ENCODE data around the gene AP2A2. TPM values are rescaled to one million over a fixed set of nuclear protein-coding genes. Genes with fewer than 3 reads are reported as not detected.

AP2A2 gene
- total RNA-seq, 2 donors from 2014 or later = 99.0 to 109 TPM

- no peak for TF ChIP-seq CTCF (IDR thresholded peaks at IDR 0.05)
- H3K27ac ChIP-seq = no peak overlapping the region
- no peaks in the 10 kb centered on the region for H3K9me3 ChIP-seq
- peaks cover 14 to 23% of the 10 kb centered on the region in 2 donors for H3K4me1 ChIP-seq (ENCODE audit: control insufficient read depth in 1 of 2, low read depth in 2 of 2)
- ATAC-seq (ENCODE audit: insufficient number of reproducible peaks, low FRiP score, low read depth) (no peak), DNase-seq (ENCODE audit: low spot score) (no peak)
- H3K36me3 ChIP-seq = no peaks in the 10 kb centered on the region
- no peaks in the 10 kb centered on the region for H3K27me3 ChIP-seq (replicated peaks; ENCODE audit: insufficient read depth)
- H3K4me3 ChIP-seq = no peak overlapping the region
Observed at GRCh38 chr11:914204-914603, 11.5 kb upstream of the AP2A2 start.

GRCh38 chr11:914747-915501, 10.7 kb upstream of the AP2A2 start:
- Histone ChIP-seq H3K36me3 (no peaks in the 10 kb centered on the region), H3K27me3 (replicated peaks; ENCODE audit: insufficient read depth) (no peaks in the 10 kb centered on the region), H3K4me1 (ENCODE audit: control insufficient read depth in 1 of 2, low read depth in 2 of 2) (peaks cover 12 to 18% of the 10 kb centered on the region in 2 donors), H3K9me3 (no peaks in the 10 kb centered on the region), H3K4me3 (no peak overlapping the region), H3K27ac (peak overlapping the region in 1 of 2 donors; percentile 12)
- DNase-seq (ENCODE audit: low spot score) (peak; percentile 9), ATAC-seq (ENCODE audit: insufficient number of reproducible peaks, low FRiP score, low read depth) (no peak)
- TF ChIP-seq CTCF (IDR thresholded peaks at IDR 0.05) = no peak

- no peak overlapping the region for H3K4me3 ChIP-seq
- peaks cover 3 to 6% of the 10 kb centered on the region in 2 donors for H3K4me1 ChIP-seq (ENCODE audit: control insufficient read depth in 1 of 2, low read depth in 2 of 2)
- ATAC-seq (ENCODE audit: insufficient number of reproducible peaks, low FRiP score, low read depth) (no peak), DNase-seq (ENCODE audit: low spot score) (no peak)
- no peaks in the 10 kb centered on the region for H3K9me3 ChIP-seq
- H3K36me3 ChIP-seq = no peaks in the 10 kb centered on the region
- no peak overlapping the region for H3K27ac ChIP-seq
- TF ChIP-seq CTCF (IDR thresholded peaks at IDR 0.05) = no peak
- no peaks in the 10 kb centered on the region for H3K27me3 ChIP-seq (replicated peaks; ENCODE audit: insufficient read depth)
Observed at GRCh38 chr11:917426-917825, 8.2 kb upstream of the AP2A2 start.

GRCh38 chr11:921921-922678, 3.6 kb upstream of the AP2A2 start:
- H3K4me3 ChIP-seq = no peak overlapping the region
- H3K27me3 ChIP-seq (replicated peaks; ENCODE audit: insufficient read depth) = no peaks in the 10 kb centered on the region
- no peak for ATAC-seq (ENCODE audit: insufficient number of reproducible peaks, low FRiP score, low read depth)
- H3K27ac ChIP-seq = no peak overlapping the region
- H3K9me3 ChIP-seq = no peaks in the 10 kb centered on the region
- peaks cover 8 to 13% of the 10 kb centered on the region in 2 donors for H3K4me1 ChIP-seq (ENCODE audit: control insufficient read depth in 1 of 2, low read depth in 2 of 2)
- no peaks in the 10 kb centered on the region for H3K36me3 ChIP-seq
- TF ChIP-seq CTCF (IDR thresholded peaks at IDR 0.05) = no peak
- DNase-seq (ENCODE audit: low spot score) = no peak

GRCh38 chr11:923691-924405, 1.8 kb upstream of the AP2A2 start:
- DNase-seq (ENCODE audit: low spot score) (no peak), ATAC-seq (ENCODE audit: insufficient number of reproducible peaks, low FRiP score, low read depth) (no peak)
- Histone ChIP-seq H3K27ac (no peak overlapping the region), H3K27me3 (replicated peaks; ENCODE audit: insufficient read depth) (no peaks in the 10 kb centered on the region), H3K36me3 (no peaks in the 10 kb centered on the region), H3K4me3 (no peak overlapping the region), H3K9me3 (no peaks in the 10 kb centered on the region), H3K4me1 (ENCODE audit: control insufficient read depth in 1 of 2, low read depth in 2 of 2) (peaks cover 22 to 28% of the 10 kb centered on the region in 2 donors)
- no peak for TF ChIP-seq CTCF (IDR thresholded peaks at IDR 0.05)

Measured in thoracic aorta (tissue), 2 donors.